ENCODE measurements around the gene ATP11A. TPM values are rescaled to one million over a fixed set of nuclear protein-coding genes. Genes with fewer than 3 reads are reported as not detected.

ATP11A gene
- total RNA-seq, 1 experiment from 2014 or later: 3.7 TPM

- Histone ChIP-seq H3K36me3 (no peaks in the 10 kb centered on the region), H3K27me3 (replicated peaks) (no peaks in the 10 kb centered on the region), H3K9me3 (replicated peaks) (no peaks in the 10 kb centered on the region), H3K4me1 (replicated peaks) (peaks cover 33% of the 10 kb centered on the region), H3K27ac (no peak overlapping the region), H3K4me3 (no peak overlapping the region)
- DNase-seq (ENCODE audit: low read depth in 1 of 2, low spot score in 2 of 2): no peak
Observed at GRCh38 chr13:112714376-112715174, 24.7 kb downstream of the ATP11A start.

DNA sequence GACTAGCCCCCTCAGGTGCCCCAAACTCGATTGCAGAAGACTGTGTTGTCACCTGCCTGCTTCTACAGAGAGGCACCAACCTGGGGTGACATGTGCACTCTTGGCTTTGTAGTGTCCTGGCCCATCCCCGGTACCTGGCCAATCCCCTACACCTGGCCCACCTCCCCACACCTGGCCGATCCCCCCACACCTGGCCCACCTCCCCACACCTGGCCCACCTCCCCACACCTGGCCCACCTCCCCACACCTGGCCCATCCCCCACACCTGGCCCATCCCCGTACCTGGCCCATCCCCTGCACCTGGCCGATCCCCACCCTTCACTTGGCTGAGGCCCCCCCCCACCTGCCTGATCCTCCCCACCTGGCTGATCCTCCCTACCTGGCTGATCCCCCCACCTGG is 25.4 kb downstream of the ATP11A start:
- no peaks in the 10 kb centered on the region for H3K9me3 ChIP-seq (replicated peaks)
- H3K36me3 ChIP-seq: no peaks in the 10 kb centered on the region
- DNase-seq (ENCODE audit: low read depth in 1 of 2, low spot score in 2 of 2): no peak
- no peak overlapping the region for H3K27ac ChIP-seq
- no peak overlapping the region for H3K4me3 ChIP-seq
- H3K4me1 ChIP-seq (replicated peaks): peaks cover 27% of the 10 kb centered on the region
- no peaks in the 10 kb centered on the region for H3K27me3 ChIP-seq (replicated peaks)

GRCh38 chr13:112715715-112716460 is 26.1 kb downstream of the ATP11A start:
- Histone ChIP-seq H3K36me3 (no peaks in the 10 kb centered on the region), H3K9me3 (replicated peaks) (no peaks in the 10 kb centered on the region), H3K27ac (no peak overlapping the region), H3K27me3 (replicated peaks) (no peaks in the 10 kb centered on the region), H3K4me3 (no peak overlapping the region), H3K4me1 (replicated peaks) (peaks cover 20% of the 10 kb centered on the region)
- DNase-seq (ENCODE audit: low read depth in 1 of 2, low spot score in 2 of 2): no peak

- H3K9me3 ChIP-seq (replicated peaks): no peaks in the 10 kb centered on the region
- no peak overlapping the region for H3K27ac ChIP-seq
- H3K27me3 ChIP-seq (replicated peaks): no peaks in the 10 kb centered on the region
- no peaks in the 10 kb centered on the region for H3K36me3 ChIP-seq
- DNase-seq (ENCODE audit: low read depth in 1 of 2, low spot score in 2 of 2): no peak
- peaks cover 15% of the 10 kb centered on the region for H3K4me1 ChIP-seq (replicated peaks)
- no peak overlapping the region for H3K4me3 ChIP-seq
Observed at GRCh38 chr13:112716461-112716820, 26.6 kb downstream of the ATP11A start.

GRCh38 chr13:112716841-112717520 is 27.1 kb downstream of the ATP11A start:
- H3K27ac ChIP-seq: no peak overlapping the region
- no peaks in the 10 kb centered on the region for H3K27me3 ChIP-seq (replicated peaks)
- no peaks in the 10 kb centered on the region for H3K36me3 ChIP-seq
- H3K4me1 ChIP-seq (replicated peaks): peaks cover 9% of the 10 kb centered on the region
- no peak for DNase-seq (ENCODE audit: low read depth in 1 of 2, low spot score in 2 of 2)
- H3K9me3 ChIP-seq (replicated peaks): no peaks in the 10 kb centered on the region
- no peak overlapping the region for H3K4me3 ChIP-seq

DNA sequence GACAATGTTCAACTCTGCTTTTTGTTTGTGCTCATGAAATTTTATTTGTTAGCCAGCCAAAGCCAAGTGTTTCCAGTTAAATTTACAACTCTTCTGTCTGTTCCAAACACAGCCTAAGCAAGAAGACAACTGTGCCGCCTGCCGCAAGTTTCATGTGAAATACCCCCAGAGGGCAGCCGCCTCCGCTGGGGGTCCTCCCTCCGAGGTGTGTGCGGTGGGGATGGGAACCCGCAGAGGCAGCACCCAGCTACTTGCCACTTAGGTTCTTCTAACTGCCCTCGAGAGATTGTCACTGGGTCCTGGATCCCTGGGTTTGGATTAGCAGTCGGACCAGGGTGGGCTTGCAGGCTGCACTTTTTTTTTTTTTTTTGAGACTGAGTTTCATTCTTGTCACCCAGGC is 28.5 kb downstream of the ATP11A start:
- no peaks in the 10 kb centered on the region for H3K9me3 ChIP-seq (replicated peaks)
- DNase-seq (ENCODE audit: low read depth in 1 of 2, low spot score in 2 of 2): no peak

GRCh38 chr13:112719016-112719415 is 29.2 kb downstream of the ATP11A start:
- Histone ChIP-seq H3K4me1 (replicated peaks) (peaks cover 8% of the 10 kb centered on the region), H3K27me3 (replicated peaks) (no peaks in the 10 kb centered on the region), H3K27ac (no peak overlapping the region), H3K36me3 (no peaks in the 10 kb centered on the region), H3K9me3 (replicated peaks) (no peaks in the 10 kb centered on the region), H3K4me3 (no peak overlapping the region)
- DNase-seq (ENCODE audit: low read depth in 1 of 2, low spot score in 2 of 2): no peak

More for the DNA sequence above, 28.5 kb downstream of the ATP11A start:
- Histone ChIP-seq H3K4me1 (replicated peaks) (peaks cover 8% of the 10 kb centered on the region), H3K4me3 (no peak overlapping the region), H3K27ac (no peak overlapping the region), H3K36me3 (no peaks in the 10 kb centered on the region), H3K27me3 (replicated peaks) (no peaks in the 10 kb centered on the region)

DNA sequence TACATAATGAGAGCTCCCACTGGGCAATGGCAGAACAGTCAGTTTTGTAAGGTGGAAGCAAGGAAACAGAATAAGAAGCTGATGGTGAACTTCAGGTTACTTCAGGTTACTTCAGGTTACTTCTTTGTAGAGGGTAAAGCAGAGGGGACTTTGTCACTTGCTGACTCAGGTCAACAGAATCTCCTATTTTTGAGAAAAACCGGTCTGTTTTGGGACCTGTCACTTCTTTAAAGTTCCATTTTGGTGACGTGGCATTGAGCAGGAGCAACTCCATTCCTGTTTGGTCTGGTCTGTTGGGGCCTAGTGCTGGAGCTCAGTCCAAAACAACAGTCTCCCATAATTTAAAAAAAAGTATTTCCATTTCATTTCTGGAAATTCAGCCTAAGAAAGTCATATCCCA is 29.7 kb downstream of the ATP11A start:
- Histone ChIP-seq H3K27ac (no peak overlapping the region), H3K9me3 (replicated peaks) (no peaks in the 10 kb centered on the region), H3K4me1 (replicated peaks) (peaks cover 12% of the 10 kb centered on the region), H3K36me3 (no peaks in the 10 kb centered on the region), H3K4me3 (no peak overlapping the region), H3K27me3 (replicated peaks) (no peaks in the 10 kb centered on the region)
- no peak for DNase-seq (ENCODE audit: low read depth in 1 of 2, low spot score in 2 of 2)

- Histone ChIP-seq H3K9me3 (replicated peaks) (no peaks in the 10 kb centered on the region), H3K27ac (no peak overlapping the region), H3K4me3 (no peak overlapping the region), H3K36me3 (no peaks in the 10 kb centered on the region), H3K27me3 (replicated peaks) (no peaks in the 10 kb centered on the region), H3K4me1 (replicated peaks) (peaks cover 19% of the 10 kb centered on the region)
- no peak for DNase-seq (ENCODE audit: low read depth in 1 of 2, low spot score in 2 of 2)
Observed at GRCh38 chr13:112720251-112720650, 30.4 kb downstream of the ATP11A start.

DNA sequence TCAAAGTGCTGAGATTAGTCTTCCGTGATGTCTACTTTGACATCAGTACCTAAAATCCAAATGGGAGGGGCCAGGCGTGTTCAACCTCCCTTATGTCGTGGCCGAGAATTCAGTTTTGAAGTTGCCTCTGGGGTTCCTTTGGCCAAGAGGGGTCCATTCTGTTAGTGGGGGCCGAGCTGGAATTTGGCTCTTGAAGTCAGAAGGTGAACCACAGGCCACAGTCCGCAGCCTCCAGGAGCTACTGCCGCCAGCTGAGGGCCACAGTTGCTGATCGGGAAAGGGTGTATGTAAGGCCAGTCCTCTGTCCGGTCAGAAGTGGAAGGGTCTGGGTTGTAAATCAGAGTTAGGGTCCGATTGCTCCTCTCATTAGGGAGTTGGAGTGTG is 31.0 kb downstream of the ATP11A start:
- Histone ChIP-seq H3K27ac (no peak overlapping the region), H3K4me1 (replicated peaks) (peaks cover 24% of the 10 kb centered on the region), H3K36me3 (no peaks in the 10 kb centered on the region), H3K9me3 (replicated peaks) (no peaks in the 10 kb centered on the region), H3K4me3 (no peak overlapping the region), H3K27me3 (replicated peaks) (no peaks in the 10 kb centered on the region)
- no peak for DNase-seq (ENCODE audit: low read depth in 1 of 2, low spot score in 2 of 2)

GRCh38 chr13:112721198-112722104 is 31.6 kb downstream of the ATP11A start:
- Histone ChIP-seq H3K9me3 (replicated peaks) (no peaks in the 10 kb centered on the region), H3K27me3 (replicated peaks) (no peaks in the 10 kb centered on the region), H3K4me1 (replicated peaks) (peaks cover 26% of the 10 kb centered on the region), H3K36me3 (no peaks in the 10 kb centered on the region), H3K27ac (no peak overlapping the region), H3K4me3 (no peak overlapping the region)
- DNase-seq (ENCODE audit: low read depth in 1 of 2, low spot score in 2 of 2): no peak

- Histone ChIP-seq H3K4me3 (no peak overlapping the region), H3K4me1 (replicated peaks) (peaks cover 26% of the 10 kb centered on the region), H3K36me3 (no peaks in the 10 kb centered on the region), H3K9me3 (replicated peaks) (no peaks in the 10 kb centered on the region), H3K27ac (peak overlapping the region; percentile 53), H3K27me3 (replicated peaks) (no peaks in the 10 kb centered on the region)
- peak; percentile 39 to 62 for DNase-seq (ENCODE audit: low read depth in 1 of 2, low spot score in 2 of 2)
Observed at GRCh38 chr13:112722433-112723263, 32.8 kb downstream of the ATP11A start.

- Histone ChIP-seq H3K27ac (no peak overlapping the region), H3K27me3 (replicated peaks) (no peaks in the 10 kb centered on the region)
Observed at GRCh38 chr13:112723771-112724170, 33.9 kb downstream of the ATP11A start.

More at GRCh38 chr13:112723771-112724170, 33.9 kb downstream of the ATP11A start:
- Histone ChIP-seq H3K9me3 (replicated peaks) (no peaks in the 10 kb centered on the region), H3K36me3 (no peaks in the 10 kb centered on the region), H3K4me1 (replicated peaks) (peaks cover 26% of the 10 kb centered on the region), H3K4me3 (no peak overlapping the region)
- DNase-seq (ENCODE audit: low read depth in 1 of 2, low spot score in 2 of 2): no peak

Data from SJSA1 (cell line).